ENCODE data around the gene EIF1. TPM values are rescaled to one million over a fixed set of nuclear protein-coding genes. Genes with fewer than 3 reads are reported as not detected.

EIF1 gene
- total RNA-seq, 1 experiment from 2014 or later = 1,082 TPM

DNA sequence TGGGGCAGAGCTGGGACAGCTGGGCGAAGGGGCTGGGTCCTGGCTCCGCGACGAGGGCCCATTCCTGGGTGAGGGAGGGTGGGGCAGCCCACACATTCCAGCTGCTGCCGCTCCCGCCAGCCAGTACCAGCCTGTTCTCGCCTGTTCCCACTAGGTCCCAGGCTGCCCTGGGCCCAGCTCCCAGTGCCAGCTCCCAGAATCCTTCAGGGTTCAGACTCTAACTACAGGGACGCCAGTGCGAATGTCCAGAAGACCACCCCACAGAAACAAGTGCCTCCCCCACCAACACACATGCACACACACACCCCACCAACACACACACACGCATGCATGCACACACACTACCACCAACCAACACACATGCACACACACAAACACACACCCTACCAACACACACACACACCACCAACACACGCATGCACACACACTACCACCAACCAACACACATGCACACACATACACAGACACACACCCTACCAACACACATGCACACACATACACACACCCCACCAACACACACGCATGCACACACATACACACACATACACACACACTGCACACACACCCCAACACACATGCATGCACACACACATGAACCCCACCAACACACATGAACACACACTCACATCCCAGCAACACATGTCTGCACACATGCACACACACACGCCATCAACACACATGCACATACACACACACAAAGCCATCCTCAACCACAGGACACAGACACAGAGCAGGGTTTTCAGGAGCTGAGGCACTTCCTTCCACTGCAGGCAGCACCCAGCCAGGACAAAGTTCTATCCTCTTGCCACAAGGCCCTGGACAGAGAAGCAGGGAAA, 36.8 kb upstream of the EIF1 start:
- no peak for DNase-seq (ENCODE audit: low read depth, low spot score)
- RAD21 ChIA-PET (ENCODE audit: low non-redundant PET in 1 of 2, low total read pairs in 2 of 2, uncharacterized antibody in 2 of 2, unreplicated experiment in 2 of 2) = interaction anchor here in 1 of 2 experiments (0.7 to 0.8 kb wide), 3 partner anchors 9 to 979 kb away, joined by 3 to 5 read pairs (median 4); no protein-coding TSS in a partner anchor
- Histone ChIP-seq H4K20me1 (ENCODE audit: insufficient read depth) (no peaks in the 10 kb centered on the region), H3K36me3 (ENCODE audit: control insufficient read depth in 1 of 2, insufficient read depth in 2 of 2, low read length in 2 of 2) (no peaks in the 10 kb centered on the region), H3K4me3 (replicated peaks in 1 of 2; ENCODE audit: low read depth in 1 of 2, low read length in 2 of 2) (no peak overlapping the region), H3K4me2 (ENCODE audit: low read length) (peak overlapping the region; percentile 82), H3K9me2 (ENCODE audit: insufficient read depth) (no peaks in the 10 kb centered on the region), H2AFZ (ENCODE audit: low read depth, low read length, poor library complexity, severe bottlenecking) (no peak overlapping the region), H3K27me3 (ENCODE audit: insufficient read depth, low read length) (no peaks in the 10 kb centered on the region), H3K27ac (ENCODE audit: low read depth, low read length) (peak overlapping the region; percentile 61), H3K9ac (ENCODE audit: low read length) (peak overlapping the region; percentile 67), H3K9me3 (ENCODE audit: control insufficient read depth in 1 of 2, insufficient read depth in 1 of 2, low read depth in 1 of 2, low read length in 2 of 2) (no peaks in the 10 kb centered on the region), H3K79me2 (ENCODE audit: insufficient read depth, low read length) (no peaks in the 10 kb centered on the region), H3K4me1 (ENCODE audit: control insufficient read depth in 1 of 2, insufficient read depth in 2 of 2, low read length in 2 of 2) (peaks cover 53 to 97% of the 10 kb centered on the region in 2 experiments)
- POLR2A ChIA-PET = interaction anchor here (1.0 kb wide), 1 partner anchor 14 kb away, joined by 3 read pairs; no protein-coding TSS in a partner anchor
- CTCF ChIA-PET = interaction anchor here (2.4 to 11.1 kb wide), 2 partner anchors 12 to 103 kb away, joined by 30 to 217 read pairs; no protein-coding TSS in a partner anchor
- peak; percentile 20 for ATAC-seq
- intact Hi-C loops (cut with micrococcal nuclease) = no loop called here
- no TSS peak for BruUV-seq (replicated peaks)
- TF ChIP-seq, protein P1, sequence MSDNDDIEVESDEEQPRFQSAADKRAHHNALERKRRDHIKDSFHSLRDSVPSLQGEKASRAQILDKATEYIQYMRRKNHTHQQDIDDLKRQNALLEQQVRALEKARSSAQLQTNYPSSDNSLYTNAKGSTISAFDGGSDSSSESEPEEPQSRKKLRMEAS (IDR thresholded peaks at IDR 0.05) = peak; percentile 25; the same call in 1 of the 2 replicates
- TF ChIP-seq EZH2phosphoT487 (IDR thresholded peaks at IDR 0.05; ENCODE audit: borderline replicate concordance) = no peak

DNA sequence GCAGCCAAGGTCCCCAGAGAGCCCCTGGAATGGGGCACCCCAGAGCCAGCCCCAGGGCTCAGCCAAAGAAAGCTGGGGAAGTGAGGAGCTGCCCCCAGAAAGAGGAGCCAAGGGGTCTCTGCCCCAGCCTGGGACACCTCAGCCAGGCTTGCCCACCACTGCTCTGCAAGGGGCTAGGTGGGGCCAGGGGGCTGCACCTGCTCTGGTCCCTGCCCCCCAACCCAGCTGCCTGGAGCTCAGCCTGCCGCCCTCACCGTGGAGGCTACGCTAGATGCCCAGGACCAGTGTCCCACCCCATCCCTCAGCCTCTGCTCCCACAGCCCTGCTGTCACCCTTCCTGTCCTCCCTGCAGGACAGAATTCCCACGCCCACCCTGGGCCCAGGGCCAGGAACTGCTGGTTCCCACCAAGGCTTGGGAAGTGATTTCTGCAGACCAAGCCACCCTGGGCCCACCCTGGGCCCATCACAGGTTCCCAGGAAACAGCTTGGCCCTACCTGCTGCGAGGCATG, 36.2 kb upstream of the EIF1 start:
- intact Hi-C loops (cut with micrococcal nuclease) = no loop called here
- peak overlapping the region; percentile 61 for H3K27ac ChIP-seq (ENCODE audit: low read depth, low read length)
- TF ChIP-seq, protein P2, sequence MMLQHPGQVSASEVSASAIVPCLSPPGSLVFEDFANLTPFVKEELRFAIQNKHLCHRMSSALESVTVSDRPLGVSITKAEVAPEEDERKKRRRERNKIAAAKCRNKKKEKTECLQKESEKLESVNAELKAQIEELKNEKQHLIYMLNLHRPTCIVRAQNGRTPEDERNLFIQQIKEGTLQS (IDR thresholded peaks at IDR 0.05) = no peak
- TF ChIP-seq ZNF274 (IDR thresholded peaks at IDR 0.05; ENCODE audit: low read depth, low read length) = no peak
- TF ChIP-seq TCF7L2 (IDR thresholded peaks at IDR 0.05; ENCODE audit: borderline replicate concordance, extremely low read depth, insufficient read depth, insufficient read length) = no peak
- TF ChIP-seq, protein P3, sequence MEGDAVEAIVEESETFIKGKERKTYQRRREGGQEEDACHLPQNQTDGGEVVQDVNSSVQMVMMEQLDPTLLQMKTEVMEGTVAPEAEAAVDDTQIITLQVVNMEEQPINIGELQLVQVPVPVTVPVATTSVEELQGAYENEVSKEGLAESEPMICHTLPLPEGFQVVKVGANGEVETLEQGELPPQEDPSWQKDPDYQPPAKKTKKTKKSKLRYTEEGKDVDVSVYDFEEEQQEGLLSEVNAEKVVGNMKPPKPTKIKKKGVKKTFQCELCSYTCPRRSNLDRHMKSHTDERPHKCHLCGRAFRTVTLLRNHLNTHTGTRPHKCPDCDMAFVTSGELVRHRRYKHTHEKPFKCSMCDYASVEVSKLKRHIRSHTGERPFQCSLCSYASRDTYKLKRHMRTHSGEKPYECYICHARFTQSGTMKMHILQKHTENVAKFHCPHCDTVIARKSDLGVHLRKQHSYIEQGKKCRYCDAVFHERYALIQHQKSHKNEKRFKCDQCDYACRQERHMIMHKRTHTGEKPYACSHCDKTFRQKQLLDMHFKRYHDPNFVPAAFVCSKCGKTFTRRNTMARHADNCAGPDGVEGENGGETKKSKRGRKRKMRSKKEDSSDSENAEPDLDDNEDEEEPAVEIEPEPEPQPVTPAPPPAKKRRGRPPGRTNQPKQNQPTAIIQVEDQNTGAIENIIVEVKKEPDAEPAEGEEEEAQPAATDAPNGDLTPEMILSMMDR (IDR thresholded peaks at IDR 0.05 in 2 of 3, conservative IDR thresholded peaks at IDR 0.05 in 1 of 3; ENCODE audit: borderline replicate concordance in 1 of 3, insufficient read depth in 1 of 3, low read depth in 2 of 3, low read length in 2 of 3) = no peak
- no peak for TF ChIP-seq SIN3A (IDR thresholded peaks at IDR 0.05; ENCODE audit: low read depth)
- TF ChIP-seq ZFX (IDR thresholded peaks at IDR 0.05) = no peak
- TF ChIP-seq SRF (IDR thresholded peaks at IDR 0.05; ENCODE audit: low read depth) = no peak
- TF ChIP-seq EZH2phosphoT487 (IDR thresholded peaks at IDR 0.05; ENCODE audit: borderline replicate concordance) = no peak
- no peak for TF ChIP-seq JUND (IDR thresholded peaks at IDR 0.05)
- TF ChIP-seq EGR1 (IDR thresholded peaks at IDR 0.05; ENCODE audit: low read depth) = no peak
- TF ChIP-seq ELF1 (IDR thresholded peaks at IDR 0.05; ENCODE audit: borderline replicate concordance, low read depth) = no peak
- no peak for TF ChIP-seq SP1 (IDR thresholded peaks at IDR 0.05; ENCODE audit: low read depth)

More for the DNA sequence above, 36.2 kb upstream of the EIF1 start:
- RAD21 ChIA-PET (ENCODE audit: low non-redundant PET in 1 of 2, low total read pairs in 2 of 2, uncharacterized antibody in 2 of 2, unreplicated experiment in 2 of 2) = interaction anchor here (0.6 to 0.9 kb wide), 2 partner anchors 104 to 1022 kb away, joined by 3 to 4 read pairs; no protein-coding TSS in a partner anchor
- POLR2A ChIA-PET = interaction anchor here (1.0 to 1.4 kb wide), 2 partner anchors 13 to 38 kb away, joined by 3 read pairs; no protein-coding TSS in a partner anchor
- no peaks in the 10 kb centered on the region for H4K20me1 ChIP-seq (ENCODE audit: insufficient read depth)
- DNase-seq (ENCODE audit: low read depth, low spot score) = no peak
- CTCF ChIA-PET = interaction anchor here (2.4 to 11.1 kb wide), 2 partner anchors 11 to 104 kb away, joined by 30 to 217 read pairs; no protein-coding TSS in a partner anchor
- peak overlapping the region; percentile 67 for H3K9ac ChIP-seq (ENCODE audit: low read length)
- H3K36me3 ChIP-seq (ENCODE audit: control insufficient read depth in 1 of 2, insufficient read depth in 2 of 2, low read length in 2 of 2) = no peaks in the 10 kb centered on the region
- no TSS peak for BruUV-seq (replicated peaks)
- H3K9me3 ChIP-seq (ENCODE audit: control insufficient read depth in 1 of 2, insufficient read depth in 1 of 2, low read depth in 1 of 2, low read length in 2 of 2) = no peaks in the 10 kb centered on the region
- H2AFZ ChIP-seq (ENCODE audit: low read depth, low read length, poor library complexity, severe bottlenecking) = no peak overlapping the region
- peaks cover 53 to 96% of the 10 kb centered on the region in 2 experiments for H3K4me1 ChIP-seq (ENCODE audit: control insufficient read depth in 1 of 2, insufficient read depth in 2 of 2, low read length in 2 of 2)
- H3K4me3 ChIP-seq (replicated peaks in 1 of 2; ENCODE audit: low read depth in 1 of 2, low read length in 2 of 2) = no peak overlapping the region
- H3K79me2 ChIP-seq (ENCODE audit: insufficient read depth, low read length) = no peaks in the 10 kb centered on the region
- H3K4me2 ChIP-seq (ENCODE audit: low read length) = peak overlapping the region; percentile 82
- no peak for ATAC-seq
- H3K27me3 ChIP-seq (ENCODE audit: insufficient read depth, low read length) = no peaks in the 10 kb centered on the region
- no peaks in the 10 kb centered on the region for H3K9me2 ChIP-seq (ENCODE audit: insufficient read depth)

Measured in HCT116 (cell line).